ENCODE data around the gene PRICKLE2. TPM values are rescaled to one million over a fixed set of nuclear protein-coding genes. Genes with fewer than 3 reads are reported as not detected.

Gene PRICKLE2
- polyA plus RNA-seq, 1 donor (not counting 4 experiments of a cell fraction or from before 2014, with no cell fraction given): 7.8 TPM

DNA sequence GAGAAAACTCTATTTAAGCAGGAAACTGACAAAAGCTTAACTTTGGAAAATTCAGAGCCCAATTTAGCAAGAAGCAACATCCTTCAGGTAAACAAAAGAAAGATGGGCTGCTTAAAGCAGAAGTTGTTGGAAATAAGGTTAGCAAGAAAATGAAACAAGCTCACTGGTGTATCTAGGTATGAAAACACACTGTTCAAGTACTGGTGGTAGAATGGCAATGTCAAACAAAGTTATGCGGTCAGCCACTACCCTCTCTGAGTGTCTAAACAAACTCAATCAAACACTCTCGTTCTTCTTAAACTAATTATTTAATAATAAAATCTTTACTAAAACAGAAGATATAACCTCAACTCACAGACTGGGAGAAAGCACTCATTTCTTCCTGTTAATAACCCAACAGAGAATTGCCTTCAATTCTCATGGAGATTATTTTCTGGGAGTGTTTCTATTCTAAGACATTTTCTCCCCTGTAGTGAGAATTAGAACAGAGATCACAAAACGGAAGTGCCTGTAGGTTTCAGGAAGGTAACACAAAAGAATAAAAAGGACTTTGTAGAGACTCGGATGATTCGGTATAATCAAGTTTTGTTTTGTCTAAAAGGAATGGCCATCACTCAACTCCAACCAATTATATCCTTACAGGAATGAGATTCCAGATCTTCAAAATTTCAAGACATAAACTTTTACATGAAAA is 28.9 kb downstream of the PRICKLE2 start:
- dilution Hi-C loops (cut with MboI; ENCODE audit: extremely low pct_ligation_motif_present, low sequenced_read_pairs): no loop called here

DNA sequence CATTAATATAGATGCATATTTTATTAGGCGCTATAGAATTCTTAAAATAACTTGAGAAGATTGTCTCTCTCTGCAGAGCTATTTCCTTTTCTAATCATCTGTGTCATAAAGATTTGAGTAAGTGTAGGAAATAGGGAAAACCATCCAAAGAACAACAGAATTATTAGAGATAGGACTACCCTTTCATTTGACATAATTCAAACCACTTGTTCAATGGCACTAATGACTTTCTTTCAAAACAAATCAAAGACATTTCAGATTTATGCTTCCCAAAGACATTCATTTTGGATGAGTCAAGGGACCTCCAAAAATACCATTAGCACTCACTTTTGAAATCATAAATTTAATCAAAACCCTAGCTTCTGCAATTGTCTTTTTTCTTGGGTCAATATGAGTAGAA is 29.5 kb downstream of the PRICKLE2 start:
- no peaks in the 10 kb centered on the region for H3K36me3 ChIP-seq (ENCODE audit: control insufficient read depth in 2 of 2, extremely low read depth in 1 of 2, insufficient read depth in 2 of 2, low read length in 2 of 2)
- peaks cover 21% of the 10 kb centered on the region for H3K4me1 ChIP-seq (ENCODE audit: control insufficient read depth, extremely low read depth, insufficient read depth, low read length)
- dilution Hi-C loops (cut with MboI; ENCODE audit: extremely low pct_ligation_motif_present, low sequenced_read_pairs): no loop called here
- no peak for TF ChIP-seq EZH2 (IDR thresholded peaks at IDR 0.05; ENCODE audit: low read length)
- TF ChIP-seq, protein P1, sequence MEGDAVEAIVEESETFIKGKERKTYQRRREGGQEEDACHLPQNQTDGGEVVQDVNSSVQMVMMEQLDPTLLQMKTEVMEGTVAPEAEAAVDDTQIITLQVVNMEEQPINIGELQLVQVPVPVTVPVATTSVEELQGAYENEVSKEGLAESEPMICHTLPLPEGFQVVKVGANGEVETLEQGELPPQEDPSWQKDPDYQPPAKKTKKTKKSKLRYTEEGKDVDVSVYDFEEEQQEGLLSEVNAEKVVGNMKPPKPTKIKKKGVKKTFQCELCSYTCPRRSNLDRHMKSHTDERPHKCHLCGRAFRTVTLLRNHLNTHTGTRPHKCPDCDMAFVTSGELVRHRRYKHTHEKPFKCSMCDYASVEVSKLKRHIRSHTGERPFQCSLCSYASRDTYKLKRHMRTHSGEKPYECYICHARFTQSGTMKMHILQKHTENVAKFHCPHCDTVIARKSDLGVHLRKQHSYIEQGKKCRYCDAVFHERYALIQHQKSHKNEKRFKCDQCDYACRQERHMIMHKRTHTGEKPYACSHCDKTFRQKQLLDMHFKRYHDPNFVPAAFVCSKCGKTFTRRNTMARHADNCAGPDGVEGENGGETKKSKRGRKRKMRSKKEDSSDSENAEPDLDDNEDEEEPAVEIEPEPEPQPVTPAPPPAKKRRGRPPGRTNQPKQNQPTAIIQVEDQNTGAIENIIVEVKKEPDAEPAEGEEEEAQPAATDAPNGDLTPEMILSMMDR (optimal IDR thresholded peaks at IDR 0.05 in 1 of 3, IDR thresholded peaks at IDR 0.05 in 1 of 3, conservative IDR thresholded peaks at IDR 0.05 in 1 of 3; ENCODE audit: extremely low read depth in 1 of 3, insufficient read depth in 2 of 3, low read length in 3 of 3): no peak
- no peak overlapping the region for H3K4me2 ChIP-seq (ENCODE audit: control insufficient read depth, extremely low read depth, insufficient read depth, low read depth, low read length)
- H3K27me3 ChIP-seq (ENCODE audit: control insufficient read depth, extremely low read depth, insufficient read depth, low read length): no peaks in the 10 kb centered on the region
- no peaks in the 10 kb centered on the region for H4K20me1 ChIP-seq (ENCODE audit: control insufficient read depth, extremely low read depth, insufficient read depth, low read length)
- no peaks in the 10 kb centered on the region for H3K9me1 ChIP-seq (ENCODE audit: control insufficient read depth, extremely low read depth, insufficient read depth, low read length)
- no peak overlapping the region for H3K4me3 ChIP-seq (ENCODE audit: control insufficient read depth in 2 of 3, extremely low read depth in 1 of 3, insufficient read depth in 2 of 3, low read depth in 1 of 3, low read length in 3 of 3)
- no peaks in the 10 kb centered on the region for H3K9me3 ChIP-seq (ENCODE audit: control insufficient read depth, low read depth, low read length)
- no peaks in the 10 kb centered on the region for H3K79me2 ChIP-seq (ENCODE audit: control insufficient read depth, insufficient read depth, low read length)
- FAIRE-seq (peak; percentile 5), DNase-seq (ENCODE audit: low read depth, low spot score) (no peak)
- H3K27ac ChIP-seq (ENCODE audit: control insufficient read depth, insufficient read depth, low read length): no peak overlapping the region
- no peak overlapping the region for H2AFZ ChIP-seq (ENCODE audit: control insufficient read depth, low read length)
- no peak overlapping the region for H3K9ac ChIP-seq (ENCODE audit: control insufficient read depth, extremely low read depth, insufficient read depth, low read length)

More for the DNA sequence above, 28.9 kb downstream of the PRICKLE2 start:
- Histone ChIP-seq H3K9me1 (ENCODE audit: control insufficient read depth, extremely low read depth, insufficient read depth, low read length) (no peaks in the 10 kb centered on the region), H3K27me3 (ENCODE audit: control insufficient read depth, extremely low read depth, insufficient read depth, low read length) (no peaks in the 10 kb centered on the region), H4K20me1 (ENCODE audit: control insufficient read depth, extremely low read depth, insufficient read depth, low read length) (no peaks in the 10 kb centered on the region), H3K4me3 (ENCODE audit: control insufficient read depth in 2 of 3, extremely low read depth in 1 of 3, insufficient read depth in 2 of 3, low read depth in 1 of 3, low read length in 3 of 3) (no peak overlapping the region), H3K36me3 (ENCODE audit: control insufficient read depth in 2 of 2, extremely low read depth in 1 of 2, insufficient read depth in 2 of 2, low read length in 2 of 2) (no peaks in the 10 kb centered on the region), H3K4me2 (ENCODE audit: control insufficient read depth, extremely low read depth, insufficient read depth, low read depth, low read length) (no peak overlapping the region), H3K79me2 (ENCODE audit: control insufficient read depth, insufficient read depth, low read length) (no peaks in the 10 kb centered on the region), H3K4me1 (ENCODE audit: control insufficient read depth, extremely low read depth, insufficient read depth, low read length) (peaks cover 16% of the 10 kb centered on the region), H2AFZ (ENCODE audit: control insufficient read depth, low read length) (no peak overlapping the region), H3K27ac (ENCODE audit: control insufficient read depth, insufficient read depth, low read length) (no peak overlapping the region), H3K9ac (ENCODE audit: control insufficient read depth, extremely low read depth, insufficient read depth, low read length) (no peak overlapping the region), H3K9me3 (ENCODE audit: control insufficient read depth, low read depth, low read length) (no peaks in the 10 kb centered on the region)
- DNase-seq (ENCODE audit: low read depth, low spot score) (no peak), FAIRE-seq (no peak)
- no peak for TF ChIP-seq EZH2 (IDR thresholded peaks at IDR 0.05; ENCODE audit: low read length)
- TF ChIP-seq, protein P1 (optimal IDR thresholded peaks at IDR 0.05 in 1 of 3, IDR thresholded peaks at IDR 0.05 in 1 of 3, conservative IDR thresholded peaks at IDR 0.05 in 1 of 3; ENCODE audit: extremely low read depth in 1 of 3, insufficient read depth in 2 of 3, low read length in 3 of 3): no peak
